GM23248 (cell line): Measurements from ENCODE around the gene ECT2L. TPM values are rescaled to one million over a fixed set of nuclear protein-coding genes. Genes with fewer than 3 reads are reported as not detected.
"Not testable (repeated sequence)": the region's sequence is repeated elsewhere in the genome, so short reads cannot be mapped to it uniquely, and the experiment has no call there.

ENCODE experiments used
- DNase-seq: peaks from one replicate; pipeline ENCODE4 v3.0.0-alpha.2; 2015
- H2AFZ ChIP-seq: fragments of 200-600 bp; sonication (generic); 2 replicates; pipeline ENCODE4 v1.6.1; 2016; ENCODE audit warnings: antibody characterized with exemption
- H3F3A ChIP-seq: fragments of 200-600 bp; sonication (generic); 2 replicates; pipeline ENCODE4 v1.6.1; 2016; ENCODE audit warnings: mild to moderate bottlenecking, antibody characterized with exemption, mixed run types; ENCODE audit not compliant: insufficient read depth
- H3K27ac ChIP-seq: fragments of 200-600 bp; sonication (generic); 2 replicates; pipeline ENCODE4 v1.5.1; 2016; ENCODE audit warnings: mild to moderate bottlenecking
- H3K27me3 ChIP-seq: fragments of 200-600 bp; sonication (generic); replicated peaks from 2 replicates; pipeline ENCODE4 v1.6.1; 2016; ENCODE audit warnings: mild to moderate bottlenecking; ENCODE audit not compliant: insufficient read depth
- H3K36me3 ChIP-seq: fragments of 200-600 bp; sonication (generic); 2 replicates; pipeline ENCODE4 v1.6.1; 2016; ENCODE audit warnings: low read depth, mild to moderate bottlenecking
- H3K4me1 ChIP-seq: fragments of 200-600 bp; sonication (generic); 2 replicates; pipeline ENCODE4 v1.6.1; 2016; ENCODE audit warnings: mild to moderate bottlenecking; ENCODE audit not compliant: insufficient read depth
- H3K4me2 ChIP-seq: fragments of 200-600 bp; sonication (generic); one replicate; pipeline ENCODE4 v1.6.1; 2016; ENCODE audit warnings: mild to moderate bottlenecking; ENCODE audit not compliant: unreplicated experiment
- H3K4me3 ChIP-seq: fragments of 200-600 bp; sonication (generic); 2 replicates; pipeline ENCODE4 v1.5.1; 2016; ENCODE audit warnings: mild to moderate bottlenecking
- H3K79me2 ChIP-seq: fragments of 200-600 bp; sonication (generic); 2 replicates; pipeline ENCODE4 v1.6.1; 2016; ENCODE audit warnings: mild to moderate bottlenecking; ENCODE audit not compliant: insufficient read depth
- H3K9ac ChIP-seq: fragments of 200-600 bp; sonication (generic); 2 replicates; pipeline ENCODE4 v1.6.1; 2016; ENCODE audit warnings: mild to moderate bottlenecking
- H3K9me2 ChIP-seq: fragments of 200-600 bp; sonication (generic); 2 replicates; pipeline ENCODE4 v1.6.1; 2016; ENCODE audit warnings: mixed run types, mild to moderate bottlenecking, moderate library complexity; ENCODE audit not compliant: insufficient read depth
- H3K9me3 ChIP-seq: fragments of 200-600 bp; sonication (generic); one replicate; pipeline ENCODE4 v1.6.1; 2017; ENCODE audit warnings: low read depth
- H4K20me1 ChIP-seq: fragments of 200-600 bp; sonication (generic); 2 replicates; pipeline ENCODE4 v1.6.0; 2016; ENCODE audit not compliant: insufficient read depth
- EZH2 ChIP-seq: fragments of 200-600 bp; sonication (generic); IDR thresholded peaks from 2 replicates; pipeline ENCODE4 v1.6.1; 2018; ENCODE audit warnings: antibody characterized with exemption, mild to moderate bottlenecking; ENCODE audit not compliant: insufficient read depth, poor library complexity, severe bottlenecking
- EZH2phosphoT487 ChIP-seq: fragments of 200-600 bp; sonication (generic); IDR thresholded peaks from 2 replicates; pipeline ENCODE4 v1.6.1; 2018; ENCODE audit warnings: antibody characterized with exemption, moderate library complexity, mild to moderate bottlenecking, low read depth; ENCODE audit not compliant: insufficient read depth
- whole genome bisulfite sequencing, 2 experiments: methylation state at CpG; one replicate each; pipeline ENCODE4 v1.1.6; 2015 to 2017; ENCODE audit warnings: low lambda C conversion rate in 2 of 2, low coverage in 1 of 2; ENCODE audit errors: missing lambda C conversion rate in 2 of 2; 5-methylcytosine and 5-hydroxymethylcytosine counted together
- in situ Hi-C: fragments of 300-500 bp; cut with MboI; formaldehyde crosslinking; loops from 2 replicates; pipeline ENCODE4 v1.15.0; 2020
- polyA plus RNA-seq: library from polyadenylated mRNA; unstranded; fragments of >200 nt; fragmentation: Nextera tagmentation; extraction: Ambion mirVana; gene quantifications from 2 replicates; pipeline ENCODE4 v1.2.1, GENCODE V29; 2016
- total RNA-seq: library from RNA; depleted of rRNA; stranded (reverse); fragments of >200 nt; shearing (Covaris generic); gene quantifications from 2 replicates; pipeline ENCODE4 v1.2.3, GENCODE V29; 2014

The ECT2L gene
- total and polyA plus RNA-seq, 2 experiments from 2014 or later = not detected

- Histone ChIP-seq H3F3A (no peaks in the 10 kb centered on the region), H3K9me2 (no peaks in the 10 kb centered on the region), H3K4me3 (no peak overlapping the region), H3K4me2 (no peak overlapping the region), H3K27me3 (no peaks in the 10 kb centered on the region), H3K9ac (no peak overlapping the region), H3K79me2 (no peaks in the 10 kb centered on the region), H3K4me1 (no peaks in the 10 kb centered on the region), H3K36me3 (peaks cover 31% of the 10 kb centered on the region), H4K20me1 (no peaks in the 10 kb centered on the region), H2AFZ (no peak overlapping the region), H3K27ac (no peak overlapping the region), H3K9me3 (no peaks in the 10 kb centered on the region)
- no peak for DNase-seq
- in situ Hi-C loops = no loop called here
- no peak for TF ChIP-seq EZH2
- no peak for TF ChIP-seq EZH2phosphoT487
- 71 to 77% methylated on average over 3 of the region's 3 CpGs for WGBS, 2 experiments
Observed at GRCh38 chr6:138926579-138926978, 130.7 kb downstream of the ECT2L start.

- no peaks in the 10 kb centered on the region for H3K4me1 ChIP-seq
- H3K79me2 ChIP-seq = 0 out of 2 replicates have a peak, but pooled peaks cover 4% of the 10 kb centered on the region
- DNase-seq = no peak
- no peaks in the 10 kb centered on the region for H3F3A ChIP-seq
- no peaks in the 10 kb centered on the region for H3K9me3 ChIP-seq
- no peaks in the 10 kb centered on the region for H4K20me1 ChIP-seq
- no peak overlapping the region for H3K27ac ChIP-seq
- H3K4me3 ChIP-seq = no peak overlapping the region
- H3K36me3 ChIP-seq = peaks cover 30% of the 10 kb centered on the region
- in situ Hi-C loops = no loop called here
- H3K4me2 ChIP-seq = no peak overlapping the region
- H3K27me3 ChIP-seq = no peaks in the 10 kb centered on the region
- H2AFZ ChIP-seq = no peak overlapping the region
- no peak overlapping the region for H3K9ac ChIP-seq
- TF ChIP-seq EZH2 = no peak
- no peak for TF ChIP-seq EZH2phosphoT487
- WGBS, 2 experiments = 96 to 100% methylated on average over 1 of the region's 1 CpG
- H3K9me2 ChIP-seq = no peaks in the 10 kb centered on the region
Observed at GRCh38 chr6:138931660-138932059, 135.8 kb downstream of the ECT2L start.

- H3K9ac ChIP-seq, H3K4me2 ChIP-seq, H3K9me2 ChIP-seq, DNase-seq, H3K79me2 ChIP-seq, H3K4me3 ChIP-seq, H3K27me3 ChIP-seq, H3K27ac ChIP-seq, H3K9me3 ChIP-seq, H4K20me1 ChIP-seq, H3K4me1 ChIP-seq, H3K36me3 ChIP-seq, H2AFZ ChIP-seq, in situ Hi-C loops, H3F3A ChIP-seq: not testable (repeated sequence)
- 93 to 100% methylated on average over 1 of the region's 1 CpG for WGBS, 2 experiments
Observed at GRCh38 chr6:138936873-138937272, 141.0 kb downstream of the ECT2L start.

GRCh38 chr6:138943089-138943625 is 147.3 kb downstream of the ECT2L start:
- Histone ChIP-seq H3K79me2 (peaks cover 29% of the 10 kb centered on the region), H3K9ac (no peak overlapping the region), H2AFZ (no peak overlapping the region), H3K4me1 (peaks cover 8% of the 10 kb centered on the region; the same call in 1 of the 2 replicates), H3F3A (no peaks in the 10 kb centered on the region), H3K4me2 (no peak overlapping the region), H3K4me3 (no peak overlapping the region), H3K9me2 (no peaks in the 10 kb centered on the region), H4K20me1 (no peaks in the 10 kb centered on the region), H3K9me3 (no peaks in the 10 kb centered on the region), H3K36me3 (0 out of 2 replicates have a peak, but pooled peaks cover 6% of the 10 kb centered on the region), H3K27ac (no peak overlapping the region), H3K27me3 (no peaks in the 10 kb centered on the region)
- no peak for DNase-seq
- 94 to 95% methylated on average over 2 of the region's 2 CpGs for WGBS, 2 experiments
- TF ChIP-seq EZH2phosphoT487 (no peak), EZH2 (no peak)
- in situ Hi-C loops = no loop called here

- Histone ChIP-seq H2AFZ (no peak overlapping the region), H3K4me2 (no peak overlapping the region), H3K36me3 (0 out of 2 replicates have a peak, but pooled peaks cover 6% of the 10 kb centered on the region), H3K9me2 (no peaks in the 10 kb centered on the region), H3K79me2 (peaks cover 42% of the 10 kb centered on the region), H3K4me1 (peaks cover 8% of the 10 kb centered on the region; the same call in 1 of the 2 replicates), H3K4me3 (no peak overlapping the region), H3K27me3 (no peaks in the 10 kb centered on the region), H3K27ac (peak overlapping the region; percentile 45), H3K9ac (peak overlapping the region; percentile 9; the same call in 1 of the 2 replicates), H4K20me1 (no peaks in the 10 kb centered on the region), H3F3A (no peaks in the 10 kb centered on the region), H3K9me3 (no peaks in the 10 kb centered on the region)
- TF ChIP-seq EZH2phosphoT487 = no peak
- no peak for TF ChIP-seq EZH2
- WGBS, 2 experiments = 97% methylated on average over 1 of the region's 1 CpG
- DNase-seq = peak; percentile 72
- in situ Hi-C loops = no loop called here
Observed at GRCh38 chr6:138944412-138944811, 148.5 kb downstream of the ECT2L start.
